Loucy (cell line): ENCODE results near the gene RAPGEF1.

Experiments used
- EZH2phosphoT487 ChIP-seq: fragments of 200-600 bp; IDR thresholded peaks from 2 replicates; pipeline ENCODE4 v1.6.1; 2018; ENCODE audit warnings: antibody characterized with exemption, mild to moderate bottlenecking, moderate library complexity, borderline replicate concordance
- TF ChIP-seq, protein P1 (sequence below): fragments of 200-600 bp; sonication (generic); conservative IDR thresholded peaks from 2 replicates; pipeline ENCODE4 v1.5.1; 2014; ENCODE audit warnings: mild to moderate bottlenecking, antibody characterized with exemption, low read length

GRCh38 chr9:131693651-131694597 lies 46.0 kb downstream of the RAPGEF1 start:
- TF ChIP-seq, protein P1, sequence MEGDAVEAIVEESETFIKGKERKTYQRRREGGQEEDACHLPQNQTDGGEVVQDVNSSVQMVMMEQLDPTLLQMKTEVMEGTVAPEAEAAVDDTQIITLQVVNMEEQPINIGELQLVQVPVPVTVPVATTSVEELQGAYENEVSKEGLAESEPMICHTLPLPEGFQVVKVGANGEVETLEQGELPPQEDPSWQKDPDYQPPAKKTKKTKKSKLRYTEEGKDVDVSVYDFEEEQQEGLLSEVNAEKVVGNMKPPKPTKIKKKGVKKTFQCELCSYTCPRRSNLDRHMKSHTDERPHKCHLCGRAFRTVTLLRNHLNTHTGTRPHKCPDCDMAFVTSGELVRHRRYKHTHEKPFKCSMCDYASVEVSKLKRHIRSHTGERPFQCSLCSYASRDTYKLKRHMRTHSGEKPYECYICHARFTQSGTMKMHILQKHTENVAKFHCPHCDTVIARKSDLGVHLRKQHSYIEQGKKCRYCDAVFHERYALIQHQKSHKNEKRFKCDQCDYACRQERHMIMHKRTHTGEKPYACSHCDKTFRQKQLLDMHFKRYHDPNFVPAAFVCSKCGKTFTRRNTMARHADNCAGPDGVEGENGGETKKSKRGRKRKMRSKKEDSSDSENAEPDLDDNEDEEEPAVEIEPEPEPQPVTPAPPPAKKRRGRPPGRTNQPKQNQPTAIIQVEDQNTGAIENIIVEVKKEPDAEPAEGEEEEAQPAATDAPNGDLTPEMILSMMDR = no peak
- no peak for TF ChIP-seq EZH2phosphoT487
